Islet precursor cell (in vitro differentiated cells): ENCODE data around the gene SERPINB8.
"Not testable (repeated sequence)": the region's sequence is repeated elsewhere in the genome, so short reads cannot be mapped to it uniquely, and the experiment has no call there.

ENCODE experiments used
- DNase-seq: peaks from one replicate; pipeline ENCODE4 v3.0.0-alpha.2; 2018

SERPINB8 gene, protein sequence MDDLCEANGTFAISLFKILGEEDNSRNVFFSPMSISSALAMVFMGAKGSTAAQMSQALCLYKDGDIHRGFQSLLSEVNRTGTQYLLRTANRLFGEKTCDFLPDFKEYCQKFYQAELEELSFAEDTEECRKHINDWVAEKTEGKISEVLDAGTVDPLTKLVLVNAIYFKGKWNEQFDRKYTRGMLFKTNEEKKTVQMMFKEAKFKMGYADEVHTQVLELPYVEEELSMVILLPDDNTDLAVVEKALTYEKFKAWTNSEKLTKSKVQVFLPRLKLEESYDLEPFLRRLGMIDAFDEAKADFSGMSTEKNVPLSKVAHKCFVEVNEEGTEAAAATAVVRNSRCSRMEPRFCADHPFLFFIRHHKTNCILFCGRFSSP

DNA sequence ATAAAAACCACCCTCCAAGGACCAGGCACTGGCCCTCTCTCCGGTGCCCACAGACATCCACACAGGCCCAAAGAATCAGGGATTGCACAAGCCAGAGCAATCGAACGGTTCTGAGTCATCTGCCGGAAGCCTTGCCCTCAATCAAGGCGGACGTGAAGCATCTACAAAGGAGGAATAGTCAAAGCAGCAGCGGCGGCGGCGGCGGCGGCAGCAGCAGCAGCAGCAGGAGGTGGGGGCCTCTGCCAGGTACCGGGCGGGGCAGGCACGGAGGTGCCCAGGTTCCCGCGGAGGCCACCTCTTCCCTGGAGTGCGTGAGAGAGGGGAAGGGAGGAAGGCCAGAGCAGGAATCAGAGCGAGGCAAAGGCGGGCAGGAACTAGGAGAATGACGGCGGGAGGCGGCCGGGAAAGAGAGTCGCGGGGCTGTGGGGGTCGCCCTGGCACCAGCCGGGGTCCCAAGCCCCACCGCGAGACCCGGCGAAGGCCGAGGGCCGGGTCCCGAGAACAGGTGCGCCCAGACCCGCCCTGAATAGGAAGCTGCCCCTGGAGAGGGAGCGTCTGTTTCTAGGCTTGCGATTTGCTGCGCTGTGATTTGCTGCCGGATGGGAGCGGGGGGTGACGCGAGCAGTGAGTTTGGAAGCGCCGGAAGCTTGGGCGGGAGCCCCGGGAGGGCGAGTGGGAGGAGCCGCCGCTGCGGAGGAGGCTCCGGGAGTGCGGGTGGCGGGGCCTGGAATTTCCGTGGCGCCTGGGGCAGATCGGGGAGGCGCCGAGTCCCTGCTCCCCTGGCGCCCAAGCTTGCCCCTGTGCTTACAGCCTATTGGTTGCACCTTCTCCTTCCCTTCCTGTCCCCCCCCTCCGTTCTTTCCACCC is at the start of gene SERPINB8:
Gene SERPINB8 (plus strand): TSS at position 140 of the 867 bp plus-strand sequence. CDS start 8,228 bp downstream, outside the sequence.
- peak; percentile 99 for DNase-seq

DNA sequence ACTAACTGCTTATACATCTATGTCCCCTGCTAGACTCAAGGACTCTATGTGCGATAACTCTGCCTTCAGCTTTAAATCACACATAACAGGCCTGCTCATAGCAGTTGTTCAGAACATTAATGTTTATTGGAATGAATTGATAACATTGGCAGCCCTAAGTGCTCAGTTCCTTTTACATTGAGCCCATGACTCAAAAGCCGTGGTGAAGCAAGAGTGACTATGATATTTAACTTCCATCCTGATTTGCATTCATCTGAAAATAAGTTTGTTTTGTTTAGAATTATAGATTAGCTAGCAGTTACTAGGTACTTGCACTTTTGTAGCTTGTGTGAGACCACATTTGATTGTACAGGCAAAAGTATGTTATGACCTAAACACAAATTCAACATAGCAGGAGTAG is 47.8 kb upstream of the SERPINB8 start:
- DNase-seq, result no peak

DNA sequence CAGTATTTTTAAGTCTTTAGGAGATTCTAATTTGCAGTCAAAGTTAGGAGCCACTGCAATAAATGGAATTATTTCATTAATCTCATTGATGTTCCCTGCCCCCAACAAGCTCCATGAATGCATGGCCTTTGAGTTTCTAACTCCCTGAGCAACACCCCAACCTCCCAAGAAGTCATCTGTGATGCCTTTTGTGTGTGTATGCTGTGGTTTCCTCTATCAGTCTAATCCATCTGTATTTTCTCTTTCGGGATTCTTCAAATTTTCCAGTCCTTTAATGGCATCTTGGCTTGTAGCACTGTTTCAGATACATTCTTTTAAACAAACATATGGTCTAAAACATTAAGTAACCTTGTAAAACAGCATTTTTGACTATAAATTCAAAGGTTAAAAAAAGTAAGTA is 45.3 kb upstream of the SERPINB8 start:
- no peak for DNase-seq

DNA sequence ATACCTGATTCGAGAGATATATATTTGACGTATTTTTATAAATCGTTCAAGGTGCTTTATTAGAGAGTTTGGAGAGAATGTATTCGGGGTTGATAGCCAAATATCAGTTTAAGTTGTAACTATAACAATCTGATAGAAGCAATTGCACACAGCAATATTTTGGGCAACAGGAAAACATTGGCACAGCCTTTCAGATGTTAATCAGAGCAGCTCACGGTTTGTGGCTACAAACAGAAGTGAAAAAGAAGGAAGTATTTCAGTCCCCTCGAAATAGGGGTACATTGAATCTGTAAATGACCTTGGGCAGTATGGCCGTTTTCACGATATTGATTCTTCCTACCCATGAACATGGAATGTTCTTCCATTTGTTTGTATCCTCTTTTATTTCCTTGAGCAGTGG is 41.5 kb upstream of the SERPINB8 start:
- no peak for DNase-seq

DNA sequence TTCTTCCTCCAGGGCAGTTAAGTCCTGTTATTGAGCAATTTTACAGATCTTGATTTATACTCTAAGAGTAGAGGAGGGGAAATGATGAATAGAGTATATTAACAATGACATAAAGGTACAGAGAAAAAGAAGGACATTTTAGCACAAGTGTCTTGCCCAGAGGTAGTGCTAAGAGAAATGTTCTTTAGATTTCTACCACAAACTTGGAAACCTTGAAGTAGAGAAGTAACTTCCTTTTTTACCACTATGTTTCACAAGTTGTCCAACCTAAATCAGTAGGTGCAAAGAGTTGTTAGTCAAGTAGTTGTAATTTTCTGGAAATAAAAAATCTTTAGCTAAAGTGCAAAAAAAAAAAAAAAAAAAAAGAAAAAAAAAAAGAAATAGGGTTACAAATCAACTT is 40.5 kb upstream of the SERPINB8 start:
- DNase-seq, result not testable (repeated sequence)

DNA sequence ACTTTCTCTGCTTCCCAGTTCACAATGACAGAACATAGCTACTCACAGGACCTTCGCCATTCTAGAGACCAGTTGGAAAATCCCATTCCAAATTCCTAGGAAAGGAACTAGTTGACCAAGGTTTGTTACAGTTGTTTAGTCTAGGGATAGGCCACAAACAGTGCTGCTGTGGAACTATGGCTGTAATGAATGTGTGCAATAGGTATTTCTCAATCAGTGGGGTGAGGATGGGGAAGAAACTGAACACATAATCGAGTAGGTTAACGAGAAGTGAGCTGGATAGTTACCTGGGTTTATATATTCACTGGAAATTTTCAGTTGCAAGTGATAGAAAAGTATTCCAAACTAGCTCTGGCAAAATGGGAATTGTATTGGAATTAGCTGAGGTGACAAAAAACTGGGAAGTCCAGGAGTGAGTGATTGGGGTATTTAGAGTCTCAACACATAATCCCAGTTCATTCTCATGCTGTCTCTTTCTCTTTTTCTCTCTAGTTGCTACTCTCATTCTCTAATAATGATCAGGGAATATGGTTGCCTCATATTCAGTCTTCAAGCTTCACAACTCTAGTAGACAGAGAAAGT is 39.0 kb upstream of the SERPINB8 start:
- no peak for DNase-seq

DNA sequence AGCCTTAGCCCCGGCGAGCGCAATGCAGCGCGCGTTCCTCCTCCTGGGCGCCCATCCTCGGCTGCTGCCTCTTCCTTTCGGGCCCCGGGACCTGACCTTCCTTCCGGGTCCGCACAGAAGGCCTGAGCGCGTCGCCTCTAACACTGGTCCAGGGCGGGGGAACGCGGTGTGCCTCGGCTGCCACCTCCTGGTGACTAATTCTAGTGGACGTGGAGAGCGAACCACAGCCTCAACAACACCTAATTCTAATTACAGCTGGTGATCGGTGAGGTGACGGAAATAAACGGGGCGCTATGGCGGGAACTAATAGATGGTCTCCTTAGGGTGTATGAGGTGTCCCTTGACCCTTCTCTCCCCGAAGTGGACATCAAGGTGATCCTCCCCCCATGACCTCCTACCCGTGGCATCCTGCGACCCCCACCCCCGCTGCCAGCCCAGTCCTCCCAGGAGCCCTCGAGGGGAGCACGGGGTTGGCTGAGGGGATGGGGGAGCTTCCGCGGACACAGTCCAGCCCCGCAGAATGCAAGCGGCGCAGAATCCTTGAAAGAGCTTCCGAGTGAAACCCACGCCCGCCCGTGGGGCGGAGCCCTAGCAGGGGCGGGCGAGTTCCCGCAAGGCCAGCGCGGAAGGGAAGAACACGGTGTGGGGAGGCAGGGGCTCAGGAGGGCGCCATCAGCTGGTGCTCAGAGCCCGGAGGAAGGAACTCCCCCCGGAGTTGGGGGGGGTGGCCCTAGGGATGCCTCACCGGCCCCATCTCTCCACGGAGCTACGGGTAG is 33.5 kb upstream of the SERPINB8 start:
- DNase-seq, result peak; percentile 92

DNA sequence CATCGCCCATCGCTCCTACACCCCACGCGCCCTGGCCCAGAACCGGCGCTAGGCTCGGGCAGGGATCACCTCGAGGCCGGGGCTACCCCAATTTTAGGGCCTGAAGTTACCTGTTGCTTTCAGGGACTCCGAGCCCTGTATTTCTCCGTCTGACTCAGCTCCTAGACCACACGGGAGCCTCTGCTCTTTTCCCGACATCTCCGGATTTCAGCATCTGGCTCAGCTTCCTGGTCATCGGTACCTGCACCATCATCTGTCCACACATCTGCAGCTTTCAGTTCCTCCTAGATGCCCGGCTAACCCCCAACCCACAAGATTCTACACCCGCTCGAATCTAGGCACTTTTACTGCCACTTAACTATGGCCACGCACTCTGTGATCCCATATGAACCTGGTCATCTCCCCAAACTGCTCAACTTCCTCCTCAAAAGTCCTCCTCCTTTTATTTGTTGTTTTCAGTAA is 32.9 kb upstream of the SERPINB8 start:
- no peak for DNase-seq

DNA sequence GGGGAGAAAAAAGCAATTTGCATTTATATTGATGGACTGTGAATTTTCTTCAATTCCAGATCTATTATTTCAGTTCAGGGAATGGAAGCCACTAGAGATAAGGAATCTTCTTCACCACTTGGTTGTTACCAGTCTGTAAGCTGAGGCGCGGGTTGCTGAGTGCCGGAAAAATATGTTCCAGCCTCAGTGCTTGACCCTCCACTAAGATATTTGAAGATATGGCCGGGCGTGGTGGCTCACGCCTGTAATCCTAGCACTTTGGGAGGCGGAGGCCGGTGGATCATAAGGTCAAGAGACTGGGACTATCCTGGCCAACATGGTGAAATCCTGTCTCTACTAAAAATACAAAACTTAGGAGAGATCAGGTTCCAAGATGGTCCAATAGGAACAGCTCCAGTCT is 29.9 kb upstream of the SERPINB8 start:
- no peak for DNase-seq

DNA sequence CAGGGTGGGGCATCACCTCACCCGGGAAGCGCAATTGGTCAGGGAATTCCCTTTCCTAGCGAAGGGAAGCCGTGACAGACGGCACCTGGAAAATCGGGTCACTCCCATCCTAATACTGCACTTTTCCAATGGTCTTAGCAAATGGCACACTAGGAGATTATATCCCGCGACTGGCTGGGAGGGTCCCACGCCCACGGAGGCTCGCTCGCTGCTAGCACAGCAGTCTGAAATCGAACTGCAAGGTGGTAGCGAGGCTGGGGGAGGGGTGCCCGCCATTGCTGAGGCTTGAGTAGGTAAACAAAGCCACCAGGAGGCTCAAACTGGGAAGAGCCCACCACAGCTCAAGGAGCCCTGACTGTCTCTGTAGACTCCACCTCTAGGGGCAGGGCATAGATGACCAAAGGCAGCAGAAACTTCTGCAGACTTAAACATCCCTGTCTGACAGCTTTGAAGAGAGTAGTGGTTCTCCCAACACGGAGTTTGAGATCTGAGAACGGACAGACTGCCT is 29.3 kb upstream of the SERPINB8 start:
- DNase-seq, result not testable (repeated sequence)

DNA sequence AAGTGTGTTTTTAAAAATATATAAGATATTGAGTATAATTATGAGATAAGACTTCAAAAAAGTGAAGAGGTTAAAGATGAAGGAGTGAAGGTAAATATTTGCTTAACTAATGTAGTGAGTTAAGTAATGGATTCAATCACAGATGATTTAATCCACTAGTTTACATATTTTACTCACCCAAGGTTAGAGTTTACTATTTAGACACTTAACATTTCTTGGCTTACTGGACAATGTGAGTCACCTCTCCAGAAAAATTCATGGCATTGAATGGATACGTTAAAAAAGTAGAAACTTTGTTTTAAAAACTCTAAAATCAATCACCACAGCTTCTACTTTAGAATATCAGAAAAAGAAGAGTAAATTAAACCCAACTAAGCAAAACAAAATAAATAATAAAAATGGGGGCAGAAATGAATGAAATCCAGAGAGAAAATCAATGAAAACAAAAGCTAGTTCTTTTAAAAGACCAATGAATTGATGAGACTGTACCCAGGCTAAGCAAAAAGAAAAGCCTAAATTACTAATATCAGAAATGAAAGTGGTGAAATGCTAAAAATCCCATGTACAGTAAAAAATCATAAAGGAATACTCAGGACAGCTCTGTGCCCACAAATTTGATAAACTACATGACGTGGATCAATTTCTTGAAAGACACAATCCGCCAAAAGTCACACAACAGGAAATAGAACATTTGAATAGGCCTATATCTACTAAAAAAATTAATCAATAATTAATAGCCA is 22.7 kb upstream of the SERPINB8 start:
- no peak for DNase-seq

DNA sequence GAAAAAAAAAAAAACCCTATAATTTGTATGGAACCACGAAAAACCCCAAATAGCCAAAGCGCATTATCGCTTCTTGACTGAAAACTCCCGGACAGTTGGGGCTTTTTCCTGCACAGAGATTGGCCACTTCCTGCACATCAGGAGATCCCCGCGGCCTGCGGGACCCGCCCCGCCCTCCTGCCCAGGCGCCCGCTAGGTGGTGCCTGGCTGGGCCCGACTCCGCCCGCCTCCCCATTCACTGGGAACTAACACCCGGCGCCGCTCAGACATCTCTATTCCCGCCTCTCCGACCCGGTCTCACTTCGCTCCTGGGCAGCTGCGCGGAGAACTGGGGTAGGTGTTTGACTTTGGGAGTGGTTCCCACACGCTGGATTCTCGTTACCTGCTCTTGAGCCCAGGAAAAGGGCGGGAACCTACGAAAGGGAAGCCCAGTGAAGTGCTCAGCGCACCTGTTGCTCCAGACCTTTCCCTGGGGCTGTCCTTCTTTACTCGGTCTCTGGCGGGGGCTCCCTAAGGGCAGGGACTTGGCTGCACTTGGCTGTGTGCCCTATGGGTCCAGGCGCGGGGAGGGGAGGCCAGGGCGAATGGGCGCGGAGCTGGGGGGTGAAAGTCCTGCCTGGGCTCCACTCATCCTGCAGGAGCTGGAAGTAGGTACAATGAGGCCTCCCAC is 20.7 kb upstream of the SERPINB8 start, which contains the start of gene HMSD:
Gene HMSD (plus strand): TSS at position 234 of the 670 bp plus-strand sequence. CDS start 4,155 bp downstream, outside the sequence.
- peak; percentile 94 for DNase-seq

DNA sequence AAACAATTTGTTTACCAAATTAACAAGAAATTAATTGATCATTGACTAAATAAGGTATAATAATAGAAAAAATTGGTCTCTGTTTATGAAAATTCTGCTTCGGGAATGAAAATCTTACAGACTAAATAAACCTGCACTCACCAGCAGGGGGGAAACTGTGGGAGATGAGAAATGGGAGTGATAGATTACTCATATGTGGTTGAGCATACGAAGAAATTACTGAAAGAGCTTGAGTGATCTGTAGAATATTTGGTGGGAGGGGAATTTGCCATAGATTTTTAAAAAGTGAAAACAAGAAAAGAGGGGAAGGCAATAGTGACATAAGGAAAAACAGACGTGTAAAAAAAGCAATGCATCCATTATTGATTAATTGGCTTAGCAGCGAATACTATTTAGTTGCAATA is 18.6 kb upstream of the SERPINB8 start:
- no peak for DNase-seq

DNA sequence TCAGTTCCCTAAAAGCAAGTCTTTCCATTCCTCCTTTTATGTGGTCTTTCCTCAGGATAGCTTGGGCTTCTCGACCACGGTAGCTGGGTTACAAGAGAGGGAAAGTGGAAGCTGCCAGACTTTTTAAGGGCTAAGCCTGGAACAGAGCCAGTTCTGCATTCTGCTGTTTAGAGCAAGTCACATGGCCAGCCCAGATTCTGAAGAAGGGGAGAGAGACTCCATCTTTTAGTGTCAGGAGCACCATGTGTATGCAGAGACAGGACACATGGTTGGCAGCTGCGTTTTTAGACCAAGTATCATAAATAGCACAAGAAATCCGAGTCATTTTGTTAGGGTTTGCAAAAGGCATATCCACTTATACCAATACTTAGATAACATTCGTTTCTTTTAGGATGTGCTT is 16.1 kb upstream of the SERPINB8 start:
- DNase-seq, result no peak

DNA sequence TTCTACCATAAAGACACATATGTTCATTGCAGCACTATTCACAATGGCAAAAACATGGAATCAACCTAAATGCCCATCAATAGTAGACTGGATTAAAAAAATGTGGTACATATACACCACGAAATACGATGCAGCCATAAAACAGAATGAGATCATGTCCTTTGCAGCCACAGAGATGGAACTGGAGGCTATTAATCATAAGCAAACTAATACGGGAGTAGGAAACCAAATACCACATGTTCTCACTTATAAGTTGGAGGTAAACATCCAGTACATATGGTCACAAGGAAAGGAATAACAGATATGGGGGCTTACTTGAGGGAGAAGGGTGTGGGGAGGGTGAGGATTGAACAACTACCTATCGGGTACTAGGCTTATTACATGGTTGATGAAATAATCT is 13.1 kb upstream of the SERPINB8 start:
- DNase-seq, result no peak

DNA sequence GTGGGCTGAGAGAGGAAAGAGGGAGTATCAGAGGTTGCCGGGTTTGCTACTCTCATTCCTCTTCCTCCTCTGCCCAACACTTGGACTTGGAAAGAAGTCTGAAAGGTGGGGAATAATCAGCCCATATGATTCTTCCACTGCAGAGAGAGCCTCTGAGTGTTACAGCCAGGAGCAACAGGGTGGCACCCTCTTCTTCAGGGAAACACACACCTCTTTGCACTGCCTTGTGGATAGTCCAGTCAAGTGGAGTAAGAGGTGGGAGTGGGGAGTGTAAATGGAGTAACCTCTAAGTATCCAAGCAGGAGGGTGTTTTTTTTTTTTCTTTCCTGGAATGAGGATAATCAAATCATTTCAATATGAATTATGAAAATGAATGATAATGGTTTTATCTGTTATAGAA is 9.0 kb upstream of the SERPINB8 start:
- no peak for DNase-seq

DNA sequence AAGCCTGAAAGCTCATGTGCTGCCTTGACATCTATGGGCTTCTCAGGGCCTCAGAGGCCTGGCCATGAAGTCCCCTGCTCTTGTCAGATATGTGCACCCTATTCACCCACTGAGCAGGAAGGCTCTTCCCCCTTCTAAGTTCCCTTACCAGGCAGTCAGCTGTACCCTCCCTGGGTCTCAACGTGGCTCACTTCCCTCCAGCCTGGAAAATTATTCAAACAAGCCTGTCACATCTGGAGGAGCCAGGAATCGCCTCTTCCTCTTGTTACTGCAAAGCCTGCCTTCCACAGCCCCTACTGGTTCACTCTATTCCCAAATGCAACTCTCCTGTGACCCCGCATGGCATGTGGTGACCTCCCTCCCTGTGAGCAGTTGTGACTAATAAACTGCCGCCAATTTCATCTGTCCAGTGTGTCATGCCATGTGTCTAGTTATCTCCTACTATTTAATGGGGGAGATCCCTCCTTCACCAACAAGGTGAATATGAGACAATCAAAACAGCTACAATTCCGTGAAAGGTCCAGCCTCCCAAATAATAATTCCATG is 8.4 kb upstream of the SERPINB8 start:
- no peak for DNase-seq

DNA sequence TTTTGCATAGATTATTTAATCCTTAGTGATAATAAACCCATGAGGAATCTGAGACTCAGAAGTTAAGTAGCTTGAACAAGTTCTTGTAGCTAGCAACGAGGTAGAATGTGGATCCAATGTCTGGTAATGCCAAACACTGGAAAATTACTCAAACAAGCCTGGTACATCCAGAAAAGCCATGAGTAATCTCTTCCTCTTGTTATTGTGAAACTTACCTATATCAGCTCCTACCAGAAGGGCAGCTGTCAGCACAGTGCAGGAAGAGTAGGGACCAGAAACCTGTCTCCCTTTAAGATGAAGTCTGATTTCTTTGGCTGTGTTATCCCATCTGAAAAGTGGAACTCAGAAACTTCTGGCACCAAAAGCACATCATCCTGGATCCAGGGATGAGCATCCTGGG is 7.7 kb upstream of the SERPINB8 start:
- no peak for DNase-seq

DNA sequence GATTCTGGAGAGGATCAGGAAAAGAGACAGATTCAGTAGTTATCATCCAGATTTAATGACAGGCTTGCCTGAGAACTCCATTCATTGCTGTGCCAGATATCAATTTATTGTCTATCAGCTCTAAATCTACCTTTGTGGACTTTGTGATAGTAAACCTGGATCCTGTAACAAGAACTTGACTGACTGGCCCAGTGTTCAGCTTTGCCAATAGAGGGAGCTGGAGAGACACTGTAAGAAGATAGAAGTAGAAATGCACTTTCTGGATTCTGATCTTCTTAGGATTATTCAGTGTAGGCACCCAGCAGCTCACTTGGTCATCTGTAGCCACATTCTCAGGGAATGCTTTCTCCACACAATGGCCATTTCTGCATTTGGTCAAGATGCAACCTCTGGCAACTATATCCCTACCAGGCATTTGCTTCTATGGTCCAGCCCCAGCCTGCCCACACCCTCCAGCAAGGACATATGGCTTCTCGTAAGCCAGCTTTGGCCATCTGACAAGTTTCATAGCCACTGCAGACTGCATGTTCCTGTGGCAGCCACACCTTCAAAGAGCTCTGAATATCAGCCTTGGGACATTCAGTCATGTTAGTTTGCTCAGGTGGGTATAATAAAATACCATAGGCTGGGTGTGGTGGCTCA is 6.1 kb upstream of the SERPINB8 start:
- DNase-seq, result peak; percentile 63

DNA sequence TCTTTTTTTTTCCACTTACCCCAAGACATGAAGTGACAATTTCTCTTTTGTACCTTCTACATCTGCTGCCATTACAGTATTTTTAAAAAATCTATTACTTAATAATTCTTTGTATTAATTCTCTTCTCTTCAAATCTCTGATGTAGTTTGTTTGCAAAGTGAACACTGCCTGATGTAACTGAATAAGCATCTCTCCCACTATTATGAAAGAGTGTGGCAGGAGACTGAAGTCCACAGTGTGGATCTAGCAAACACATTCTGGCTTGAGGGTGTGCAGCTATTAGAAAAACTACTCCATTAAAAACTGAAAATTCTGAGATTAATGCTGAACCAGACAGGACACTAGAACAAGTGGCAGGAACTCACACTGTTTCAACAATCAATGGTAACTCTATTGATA is 5.0 kb upstream of the SERPINB8 start:
- DNase-seq, result no peak
